HEK293T (cell line): Measurements from ENCODE around the gene MMP23B.
"Not testable (repeated sequence)": the region's sequence is repeated elsewhere in the genome, so short reads cannot be mapped to it uniquely, and the experiment has no call there.

ENCODE experiments used
- ARNT ChIP-seq: fragments of 450-650 bp; IDR thresholded peaks from 2 replicates; pipeline ENCODE4 v1.6.1; 2017; ENCODE audit warnings: mild to moderate bottlenecking
- BHLHE40 ChIP-seq: fragments of 450-650 bp; IDR thresholded peaks from 2 replicates; pipeline ENCODE4 v1.6.1; 2016; ENCODE audit warnings: mild to moderate bottlenecking, moderate library complexity, borderline replicate concordance
- ELF4 ChIP-seq: fragments of 450-650 bp; IDR thresholded peaks from 2 replicates; pipeline ENCODE4 v1.6.1; 2017; ENCODE audit warnings: antibody characterized with exemption
- FOXA1 ChIP-seq: fragments of 450-650 bp; IDR thresholded peaks from 2 replicates; pipeline ENCODE4 v1.6.1; 2016; ENCODE audit warnings: mild to moderate bottlenecking
- FOXK2 ChIP-seq: fragments of 450-650 bp; IDR thresholded peaks from 2 replicates; pipeline ENCODE4 v1.6.1; 2016; ENCODE audit warnings: mild to moderate bottlenecking
- FOXM1 ChIP-seq: fragments of 450-650 bp; IDR thresholded peaks from 2 replicates; pipeline ENCODE4 v1.6.1; 2017; ENCODE audit warnings: mild to moderate bottlenecking, borderline replicate concordance
- SP1 ChIP-seq: fragments of 450-650 bp; IDR thresholded peaks from 2 replicates; pipeline ENCODE4 v1.6.1; 2017
- SUZ12 ChIP-seq: fragments of 450-650 bp; IDR thresholded peaks from 2 replicates; pipeline ENCODE4 v1.6.1; 2016; ENCODE audit warnings: mild to moderate bottlenecking
- TARDBP ChIP-seq: fragments of 450-650 bp; IDR thresholded peaks from 2 replicates; pipeline ENCODE4 v1.6.1; 2016
- ZNF384 ChIP-seq: fragments of 450-650 bp; IDR thresholded peaks from 2 replicates; pipeline ENCODE4 v1.6.1; 2016
- TF ChIP-seq, protein P1 (sequence below): fragments of 450-650 bp; IDR thresholded peaks from 2 replicates; pipeline ENCODE4 v1.6.1; 2016

DNA sequence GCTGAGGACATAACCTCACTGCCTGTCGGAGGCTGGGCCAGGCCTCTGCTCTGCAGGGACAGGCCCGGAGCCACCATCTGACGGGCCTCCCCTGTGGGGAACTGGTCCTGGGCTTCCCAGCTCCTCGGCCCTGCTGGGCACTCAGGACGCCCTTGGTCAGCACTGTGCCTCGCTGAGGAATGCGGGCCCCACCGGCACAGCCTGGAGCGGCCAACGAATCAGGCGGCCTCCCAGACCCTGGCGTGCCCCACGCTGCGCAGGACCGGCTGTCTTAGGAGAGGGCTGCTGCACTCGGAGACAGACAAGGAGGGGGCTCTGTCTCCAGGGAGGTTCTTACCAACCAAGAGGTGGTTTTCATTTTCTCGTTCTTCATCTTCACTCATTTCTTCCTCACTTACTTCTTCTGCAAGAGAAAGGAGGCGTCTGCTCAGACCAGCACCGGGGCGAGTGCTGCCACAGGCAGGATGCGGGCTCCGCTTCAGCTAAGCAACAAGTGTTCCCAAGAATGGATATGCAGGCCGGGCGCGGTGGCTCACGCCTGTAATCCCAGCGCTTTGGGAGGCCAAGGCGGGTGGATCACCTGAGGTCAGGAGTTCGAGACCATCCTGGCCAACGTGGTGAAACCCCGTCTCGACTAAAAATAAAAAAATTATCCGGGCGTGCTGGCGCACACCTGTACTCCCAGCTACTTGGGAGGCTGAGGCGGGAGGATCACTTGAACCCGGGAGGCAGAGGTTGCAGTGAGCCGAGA is 8.9 kb downstream of the MMP23B start:
- not testable (repeated sequence) for TF ChIP-seq ZNF384, ARNT, ELF4, FOXA1, FOXK2, SUZ12, SP1, TARDBP, FOXM1, BHLHE40
- TF ChIP-seq, protein P1, sequence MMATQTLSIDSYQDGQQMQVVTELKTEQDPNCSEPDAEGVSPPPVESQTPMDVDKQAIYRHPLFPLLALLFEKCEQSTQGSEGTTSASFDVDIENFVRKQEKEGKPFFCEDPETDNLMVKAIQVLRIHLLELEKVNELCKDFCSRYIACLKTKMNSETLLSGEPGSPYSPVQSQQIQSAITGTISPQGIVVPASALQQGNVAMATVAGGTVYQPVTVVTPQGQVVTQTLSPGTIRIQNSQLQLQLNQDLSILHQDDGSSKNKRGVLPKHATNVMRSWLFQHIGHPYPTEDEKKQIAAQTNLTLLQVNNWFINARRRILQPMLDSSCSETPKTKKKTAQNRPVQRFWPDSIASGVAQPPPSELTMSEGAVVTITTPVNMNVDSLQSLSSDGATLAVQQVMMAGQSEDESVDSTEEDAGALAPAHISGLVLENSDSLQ = not testable (repeated sequence)
